ENCODE data around the gene RNASE11. TPM values are rescaled to one million over a fixed set of nuclear protein-coding genes. Genes with fewer than 3 reads are reported as not detected.

RNASE11 gene
- total and polyA plus RNA-seq, 9 of the 15 experiments (the other 6 are each of a cell fraction or from before 2014, with no cell fraction given), result 0.16 to 0.29 (median 0.22) TPM; not detected in 6

- TF ChIP-seq RAD21 (CRISPR knock-in tag; conservative IDR thresholded peaks at IDR 0.05 in 1 of 2, IDR thresholded peaks at IDR 0.05 in 1 of 2) (0 out of 4 replicates have a peak, but pooled peaks of 1 of the 2 experiments have one; percentile 14), CTCF (IDR thresholded peaks at IDR 0.05 in 2 of 3, conservative IDR thresholded peaks at IDR 0.05 in 1 of 3; ENCODE audit: insufficient read depth in 2 of 3, low read depth in 1 of 3, low read length in 3 of 3) (peak in 2 of 3 experiments; percentile 2 to 25; a peak in 1 of 6 replicates), TFE3 (CRISPR knock-in tag; IDR thresholded peaks at IDR 0.05) (no peak), ZNF512 (tag; IDR thresholded peaks at IDR 0.05) (peak; percentile 87)
- no peak for ATAC-seq
- intact Hi-C loops (cut with micrococcal nuclease) (loop anchor here (1.0 to 5.0 kb wide), 5 partner anchors 61 to 346 kb away; partner anchors contain the start of gene APEX1), in situ Hi-C loops (cut with MboI) (loop anchor here (10.0 kb wide), 1 partner anchor 194 kb away; the partner anchor contains the start of gene TEP1)
- no TSS peak for BruUV-seq (replicated peaks)
- Histone ChIP-seq H3K79me2 (ENCODE audit: control insufficient read depth, insufficient read depth, low read length) (no peaks in the 10 kb centered on the region), H3K9ac (ENCODE audit: insufficient read depth in 1 of 2, low read depth in 2 of 2, low read length in 2 of 2) (peak overlapping the region in 1 of 2 experiments; percentile 23; a peak in 3 of 4 replicates), H3K27me3 (ENCODE audit: control insufficient read depth in 2 of 2, insufficient read depth in 2 of 2, low read length in 2 of 2) (no peaks in the 10 kb centered on the region), H3K9me3 (replicated peaks; ENCODE audit: control insufficient read depth, insufficient read depth, low read depth, low read length) (no peaks in the 10 kb centered on the region), H4K20me1 (replicated peaks; ENCODE audit: control insufficient read depth, insufficient read depth, low read length) (no peaks in the 10 kb centered on the region), H3K4me1 (replicated peaks in 1 of 2; ENCODE audit: control insufficient read depth in 2 of 2, insufficient read depth in 2 of 2, low read length in 2 of 2) (peaks cover 0 to 14% of the 10 kb centered on the region in 2 experiments; a peak in 2 of 5 replicates), H2AFZ (ENCODE audit: low read depth, low read length) (peak overlapping the region; percentile 94; the same call in 1 of the 2 replicates), H3K4me3 (peak overlapping the region; percentile 80; the same call in 1 of the 2 replicates), H3K4me2 (ENCODE audit: insufficient read depth, low read length) (peak overlapping the region; percentile 60), H3K36me3 (ENCODE audit: control insufficient read depth, insufficient read depth, low read length) (no peaks in the 10 kb centered on the region), H3K9me1 (ENCODE audit: control insufficient read depth, insufficient read depth, low read length) (no peaks in the 10 kb centered on the region), H3K27ac (ENCODE audit: extremely low read depth, low read depth, low read length) (no peak overlapping the region)
- CTCF ChIA-PET (ENCODE audit: low intra/inter-chr PET ratio), result interaction anchor here (0.6 to 3.4 kb wide), 12 partner anchors 23 to 481 kb away, joined by 3 to 49 read pairs (median 4); no protein-coding TSS in a partner anchor
- peak in 1 of 4 experiments; percentile 39 for DNase-seq (ENCODE audit: extremely low read depth in 1 of 4, low spot score in 3 of 4)
- WGBS (ENCODE audit: insufficient coverage, low coverage, missing lambda C conversion rate), result 24% methylated on average over 6 of the region's 7 CpGs
- FAIRE-seq, result no peak
- POLR2A ChIA-PET, result interaction anchor here (0.9 kb wide), 1 partner anchor 139 kb away, joined by 4 read pairs; the partner anchor contains the start of gene PNP
Measured at GRCh38 chr14:20608383-20609110, 20.7 kb upstream of the RNASE11 start.

Data from K562 (cell line).